ENCODE measurements around the gene ATP5PF.
"Not testable (repeated sequence)": the region's sequence is repeated elsewhere in the genome, so short reads cannot be mapped to it uniquely, and the experiment has no call there.

DNA sequence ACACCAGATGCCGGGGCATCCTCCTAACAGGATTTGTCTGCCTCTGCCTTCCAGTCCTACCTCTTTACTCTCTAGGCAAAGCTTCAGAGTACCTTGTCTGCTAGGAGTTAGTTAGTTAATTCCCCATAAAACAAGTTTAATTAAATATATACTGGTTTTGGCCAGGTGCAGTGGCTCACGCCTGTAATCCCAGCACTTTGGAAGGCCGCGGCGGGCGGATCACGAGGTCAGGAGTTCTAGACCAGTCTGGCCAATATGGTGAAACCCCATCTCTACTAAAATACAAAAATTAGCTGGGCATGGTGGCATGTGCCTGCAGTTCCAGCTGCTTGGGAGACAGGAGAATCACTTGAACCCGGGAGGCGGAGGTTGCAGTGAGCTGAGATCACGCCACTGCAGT is 20.6 kb downstream of the ATP5PF start:
- TF ChIP-seq, protein P1, sequence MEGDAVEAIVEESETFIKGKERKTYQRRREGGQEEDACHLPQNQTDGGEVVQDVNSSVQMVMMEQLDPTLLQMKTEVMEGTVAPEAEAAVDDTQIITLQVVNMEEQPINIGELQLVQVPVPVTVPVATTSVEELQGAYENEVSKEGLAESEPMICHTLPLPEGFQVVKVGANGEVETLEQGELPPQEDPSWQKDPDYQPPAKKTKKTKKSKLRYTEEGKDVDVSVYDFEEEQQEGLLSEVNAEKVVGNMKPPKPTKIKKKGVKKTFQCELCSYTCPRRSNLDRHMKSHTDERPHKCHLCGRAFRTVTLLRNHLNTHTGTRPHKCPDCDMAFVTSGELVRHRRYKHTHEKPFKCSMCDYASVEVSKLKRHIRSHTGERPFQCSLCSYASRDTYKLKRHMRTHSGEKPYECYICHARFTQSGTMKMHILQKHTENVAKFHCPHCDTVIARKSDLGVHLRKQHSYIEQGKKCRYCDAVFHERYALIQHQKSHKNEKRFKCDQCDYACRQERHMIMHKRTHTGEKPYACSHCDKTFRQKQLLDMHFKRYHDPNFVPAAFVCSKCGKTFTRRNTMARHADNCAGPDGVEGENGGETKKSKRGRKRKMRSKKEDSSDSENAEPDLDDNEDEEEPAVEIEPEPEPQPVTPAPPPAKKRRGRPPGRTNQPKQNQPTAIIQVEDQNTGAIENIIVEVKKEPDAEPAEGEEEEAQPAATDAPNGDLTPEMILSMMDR (IDR thresholded peaks at IDR 0.05), result not testable (repeated sequence)
- TF ChIP-seq POLR2A (IDR thresholded peaks at IDR 0.05), result not testable (repeated sequence)
